Measurements from ENCODE around the gene KCTD7.

Gene KCTD7

GRCh38 chr7:66662646-66663264 is 34.1 kb downstream of the KCTD7 start:
- no peak overlapping the region for H3K4ac ChIP-seq (ENCODE audit: low read depth, low read length)
- no peak overlapping the region for H2BK15ac ChIP-seq (replicated peaks; ENCODE audit: low read depth)
- H2BK120ac ChIP-seq (ENCODE audit: low read depth, low read length), result no peak overlapping the region
- peaks cover 2% of the 10 kb centered on the region for H3K36me3 ChIP-seq (ENCODE audit: control insufficient read depth, insufficient read depth, low read length)
- H3K79me1 ChIP-seq (ENCODE audit: low read length), result peaks cover 11% of the 10 kb centered on the region
- peaks cover 2% of the 10 kb centered on the region for H3K79me2 ChIP-seq (ENCODE audit: control insufficient read depth, insufficient read depth, low read length)
- H3K27ac ChIP-seq (ENCODE audit: low read depth, low read length), result no peak overlapping the region
- no peaks in the 10 kb centered on the region for H3K4me1 ChIP-seq (ENCODE audit: control insufficient read depth, low read depth, low read length)
- no peak overlapping the region for H2AK5ac ChIP-seq (ENCODE audit: low read length)
- no peak overlapping the region for H2BK5ac ChIP-seq (ENCODE audit: low read length)
- no peak overlapping the region for H4K8ac ChIP-seq (ENCODE audit: low read depth, low read length)
- H3K27me3 ChIP-seq (ENCODE audit: insufficient read depth, low read length, poor library complexity), result no peaks in the 10 kb centered on the region
- H3K23ac ChIP-seq (ENCODE audit: low read length), result no peak overlapping the region
- WGBS (ENCODE audit: extremely low coverage, insufficient coverage, low lambda C conversion rate), result no CpG with 5 or more reads among the region's 16 CpGs
- no peak for DNase-seq
- H3K4me2 ChIP-seq (ENCODE audit: low read length), result no peak overlapping the region
- no peak overlapping the region for H3K56ac ChIP-seq (ENCODE audit: low read length)
- H3K9ac ChIP-seq (ENCODE audit: low read length), result no peak overlapping the region
- H3K4me3 ChIP-seq (ENCODE audit: low read length), result no peak overlapping the region
- no peak overlapping the region for H4K5ac ChIP-seq (ENCODE audit: low read length)
- H3K18ac ChIP-seq (ENCODE audit: low read length), result no peak overlapping the region

- H3K23ac ChIP-seq (ENCODE audit: low read length), result no peak overlapping the region
- no peak overlapping the region for H3K4me3 ChIP-seq (ENCODE audit: low read length)
- no CpG with 5 or more reads among the region's 24 CpGs for WGBS (ENCODE audit: extremely low coverage, insufficient coverage, low lambda C conversion rate)
- H3K79me1 ChIP-seq (ENCODE audit: low read length), result peaks cover 11% of the 10 kb centered on the region
- H2AK5ac ChIP-seq (ENCODE audit: low read length), result no peak overlapping the region
- H2BK120ac ChIP-seq (ENCODE audit: low read depth, low read length), result no peak overlapping the region
- H3K36me3 ChIP-seq (ENCODE audit: control insufficient read depth, insufficient read depth, low read length), result peaks cover 2% of the 10 kb centered on the region
- H3K27me3 ChIP-seq (ENCODE audit: insufficient read depth, low read length, poor library complexity), result no peaks in the 10 kb centered on the region
- peaks cover 2% of the 10 kb centered on the region for H3K79me2 ChIP-seq (ENCODE audit: control insufficient read depth, insufficient read depth, low read length)
- H3K9ac ChIP-seq (ENCODE audit: low read length), result no peak overlapping the region
- H2BK5ac ChIP-seq (ENCODE audit: low read length), result no peak overlapping the region
- H3K27ac ChIP-seq (ENCODE audit: low read depth, low read length), result no peak overlapping the region
- no peak overlapping the region for H3K56ac ChIP-seq (ENCODE audit: low read length)
- H3K18ac ChIP-seq (ENCODE audit: low read length), result no peak overlapping the region
- DNase-seq, result no peak
- H3K4me1 ChIP-seq (ENCODE audit: control insufficient read depth, low read depth, low read length), result no peaks in the 10 kb centered on the region
- no peak overlapping the region for H4K8ac ChIP-seq (ENCODE audit: low read depth, low read length)
- no peak overlapping the region for H2BK15ac ChIP-seq (replicated peaks; ENCODE audit: low read depth)
- no peak overlapping the region for H3K4me2 ChIP-seq (ENCODE audit: low read length)
- H3K4ac ChIP-seq (ENCODE audit: low read depth, low read length), result no peak overlapping the region
- no peak overlapping the region for H4K5ac ChIP-seq (ENCODE audit: low read length)
These were observed 36.1 kb downstream of the KCTD7 start for GRCh38 chr7:66664590-66665293.

GRCh38 chr7:66666313-66666952 is 37.8 kb downstream of the KCTD7 start:
- Histone ChIP-seq H2BK5ac (ENCODE audit: low read length) (no peak overlapping the region), H2BK15ac (replicated peaks; ENCODE audit: low read depth) (no peak overlapping the region), H2BK120ac (ENCODE audit: low read depth, low read length) (no peak overlapping the region), H2AK5ac (ENCODE audit: low read length) (no peak overlapping the region), H3K79me1 (ENCODE audit: low read length) (peaks cover 11% of the 10 kb centered on the region), H3K4me2 (ENCODE audit: low read length) (no peak overlapping the region), H3K27me3 (ENCODE audit: insufficient read depth, low read length, poor library complexity) (no peaks in the 10 kb centered on the region), H3K27ac (ENCODE audit: low read depth, low read length) (no peak overlapping the region), H3K9ac (ENCODE audit: low read length) (no peak overlapping the region), H3K18ac (ENCODE audit: low read length) (no peak overlapping the region), H3K4me3 (ENCODE audit: low read length) (no peak overlapping the region), H3K23ac (ENCODE audit: low read length) (no peak overlapping the region), H4K8ac (ENCODE audit: low read depth, low read length) (no peak overlapping the region), H3K79me2 (ENCODE audit: control insufficient read depth, insufficient read depth, low read length) (peaks cover 2% of the 10 kb centered on the region), H3K56ac (ENCODE audit: low read length) (no peak overlapping the region), H3K4me1 (ENCODE audit: control insufficient read depth, low read depth, low read length) (no peaks in the 10 kb centered on the region), H4K5ac (ENCODE audit: low read length) (no peak overlapping the region), H3K36me3 (ENCODE audit: control insufficient read depth, insufficient read depth, low read length) (peaks cover 2% of the 10 kb centered on the region), H3K4ac (ENCODE audit: low read depth, low read length) (no peak overlapping the region)
- WGBS (ENCODE audit: extremely low coverage, insufficient coverage, low lambda C conversion rate), result no CpG with 5 or more reads among the region's 8 CpGs
- DNase-seq, result no peak

- Histone ChIP-seq H3K56ac (ENCODE audit: low read length) (no peak overlapping the region), H4K5ac (ENCODE audit: low read length) (no peak overlapping the region), H2BK5ac (ENCODE audit: low read length) (no peak overlapping the region), H2BK120ac (ENCODE audit: low read depth, low read length) (no peak overlapping the region), H3K36me3 (ENCODE audit: control insufficient read depth, insufficient read depth, low read length) (peaks cover 2% of the 10 kb centered on the region), H3K27ac (ENCODE audit: low read depth, low read length) (no peak overlapping the region), H2BK15ac (replicated peaks; ENCODE audit: low read depth) (no peak overlapping the region), H3K18ac (ENCODE audit: low read length) (no peak overlapping the region), H3K27me3 (ENCODE audit: insufficient read depth, low read length, poor library complexity) (no peaks in the 10 kb centered on the region), H3K4ac (ENCODE audit: low read depth, low read length) (no peak overlapping the region), H2AK5ac (ENCODE audit: low read length) (no peak overlapping the region), H3K4me2 (ENCODE audit: low read length) (no peak overlapping the region), H3K79me1 (ENCODE audit: low read length) (peaks cover 11% of the 10 kb centered on the region), H3K9ac (ENCODE audit: low read length) (no peak overlapping the region), H3K4me3 (ENCODE audit: low read length) (no peak overlapping the region), H3K79me2 (ENCODE audit: control insufficient read depth, insufficient read depth, low read length) (peaks cover 2% of the 10 kb centered on the region), H3K4me1 (ENCODE audit: control insufficient read depth, low read depth, low read length) (no peaks in the 10 kb centered on the region), H3K23ac (ENCODE audit: low read length) (no peak overlapping the region), H4K8ac (ENCODE audit: low read depth, low read length) (no peak overlapping the region)
- no peak for DNase-seq
- no CpG with 5 or more reads among the region's 11 CpGs for WGBS (ENCODE audit: extremely low coverage, insufficient coverage, low lambda C conversion rate)
These were observed 38.5 kb downstream of the KCTD7 start for GRCh38 chr7:66667023-66667728.

GRCh38 chr7:66668112-66668511 is 39.4 kb downstream of the KCTD7 start:
- no peak overlapping the region for H2BK15ac ChIP-seq (replicated peaks; ENCODE audit: low read depth)
- H2BK5ac ChIP-seq (ENCODE audit: low read length), result no peak overlapping the region
- no peak overlapping the region for H2BK120ac ChIP-seq (ENCODE audit: low read depth, low read length)
- no peak overlapping the region for H3K4me2 ChIP-seq (ENCODE audit: low read length)
- WGBS (ENCODE audit: extremely low coverage, insufficient coverage, low lambda C conversion rate), result no CpG with 5 or more reads among the region's 7 CpGs
- no peaks in the 10 kb centered on the region for H3K27me3 ChIP-seq (ENCODE audit: insufficient read depth, low read length, poor library complexity)
- H3K4me3 ChIP-seq (ENCODE audit: low read length), result no peak overlapping the region
- peaks cover 5% of the 10 kb centered on the region for H3K79me1 ChIP-seq (ENCODE audit: low read length)
- H3K79me2 ChIP-seq (ENCODE audit: control insufficient read depth, insufficient read depth, low read length), result no peaks in the 10 kb centered on the region
- no peak overlapping the region for H2AK5ac ChIP-seq (ENCODE audit: low read length)
- no peak overlapping the region for H3K27ac ChIP-seq (ENCODE audit: low read depth, low read length)
- no peak overlapping the region for H4K5ac ChIP-seq (ENCODE audit: low read length)
- H3K23ac ChIP-seq (ENCODE audit: low read length), result no peak overlapping the region
- H3K4ac ChIP-seq (ENCODE audit: low read depth, low read length), result no peak overlapping the region
- no peak overlapping the region for H3K56ac ChIP-seq (ENCODE audit: low read length)
- DNase-seq, result no peak
- no peak overlapping the region for H3K18ac ChIP-seq (ENCODE audit: low read length)
- H3K9ac ChIP-seq (ENCODE audit: low read length), result no peak overlapping the region
- H3K36me3 ChIP-seq (ENCODE audit: control insufficient read depth, insufficient read depth, low read length), result no peaks in the 10 kb centered on the region
- no peak overlapping the region for H4K8ac ChIP-seq (ENCODE audit: low read depth, low read length)
- no peaks in the 10 kb centered on the region for H3K4me1 ChIP-seq (ENCODE audit: control insufficient read depth, low read depth, low read length)
